Mucosa of descending colon (tissue), 3 donors: ENCODE data around the gene POLD1. TPM values are rescaled to one million over a fixed set of nuclear protein-coding genes. Genes with fewer than 3 reads are reported as not detected.
A peak's percentile ranks its signal among the peaks of the same experiment; 100 is the strongest.
"Not testable (repeated sequence)": the region's sequence is repeated elsewhere in the genome, so short reads cannot be mapped to it uniquely, and the experiment has no call there.

Source experiments
- ATAC-seq: fragments of 200-7000 bp; cut with Tn5 transposase; one replicate; pipeline ENCODE4 v1.9.1; 2020; ENCODE audit warnings: mild to moderate bottlenecking, moderate library complexity
- DNase-seq, 3 donors: peaks; one replicate each; pipeline ENCODE4 v3.0.0-alpha.2; 2020
- H3K36me3 ChIP-seq: fragments of 200-600 bp; one replicate; pipeline ENCODE4 v1.8.0; 2021; ENCODE audit warnings: low read depth, mild to moderate bottlenecking
- H3K4me1 ChIP-seq: fragments of 200-600 bp; one replicate; pipeline ENCODE4 v1.8.0; 2021; ENCODE audit warnings: low read depth, mild to moderate bottlenecking
- H3K4me3 ChIP-seq: fragments of 200-600 bp; one replicate; pipeline ENCODE4 v1.8.0; 2021; ENCODE audit warnings: mild to moderate bottlenecking
- H3K9me3 ChIP-seq: fragments of 200-600 bp; one replicate; pipeline ENCODE4 v1.8.0; 2021; ENCODE audit warnings: mild to moderate bottlenecking
- CTCF ChIP-seq: fragments of 200-600 bp; IDR thresholded peaks from one replicate; pipeline ENCODE4 v1.8.0; 2022; ENCODE audit warnings: antibody characterized with exemption, mild to moderate bottlenecking
- intact Hi-C, 2 donors: fragments of 100-400 bp; cut with DNase I in 1 of 2; cut with micrococcal nuclease in 1 of 2; formaldehyde crosslinking; loops; one replicate each; pipeline versions ENCODE4 v1.11.0 to v1.11.1; 2022; cut with DNase I, micrococcal nuclease
- long read RNA-seq, 2 donors: library from polyadenylated mRNA; unstranded; transcript quantifications; one replicate each; pipeline ENCODE4 v2.0.0, GENCODE V29; 2019 to 2021
- total RNA-seq, 3 donors: library from RNA; stranded (reverse); fragmentation: NEBNext Ultra II Directional in 2 of 3; extraction: Animal tissue kit (Norgen Biotek cat#: 25700) in 2 of 3; gene quantifications; one replicate each; pipeline versions ENCODE4 v1.2.1 to v1.2.4, GENCODE V29; 2021 to 2023
- donor health status: DM: no; HTN: no; CAD: no; lungs with moderate emphysema.
- donor health status: DM: no; HTN: no; CAD: no.
- donor health status: DM: no; HTN: yes; CAD: no.

Gene POLD1
- total RNA-seq, result 10 to 100 TPM; 20.8 to 27.9 (median 22.9) TPM
- long read RNA-seq, donor 1, transcript POLD1-201 (27 exons, 3,444 nt), result major isoform, 12 of 45 reads
- long read RNA-seq, donor 1, partial matches to known transcripts, result 19 of 45 reads
- long read RNA-seq, donor 1, other reads (novel, unspliced or antisense), result 13 of 45 reads
- long read RNA-seq, donor 2, transcript POLD1-201 (27 exons, 3,444 nt), result major isoform, 6 of 13 reads
- long read RNA-seq, donor 2, partial matches to known transcripts, result 1 of 13 reads
- long read RNA-seq, donor 2, other reads (novel, unspliced or antisense), result 4 of 13 reads

GRCh38 chr19:50383852-50384684 is at the start of gene POLD1:
POLD1 (plus strand) TSS chr19:50384347; CDS start chr19:50398852, 14,505 bp downstream.
- intact Hi-C loops, result no loop called here
- peaks cover 9% of the 10 kb centered on the region for H3K36me3 ChIP-seq
- peak; percentile 97 for ATAC-seq

GRCh38 chr19:50334741-50335421 is 49.3 kb upstream of the POLD1 start:
- Histone ChIP-seq H3K9me3 (no peaks in the 10 kb centered on the region), H3K4me3 (no peak overlapping the region), H3K4me1 (peaks cover 10% of the 10 kb centered on the region), H3K36me3 (no peaks in the 10 kb centered on the region)
- peak in 2 of 3 donors; percentile 27 to 51 for DNase-seq
- ATAC-seq, result no peak
- no peak for TF ChIP-seq CTCF
- intact Hi-C loops, result no loop called here

More at GRCh38 chr19:50383852-50384684, at the start of gene POLD1:
- Histone ChIP-seq H3K4me1 (peaks cover 8% of the 10 kb centered on the region), H3K4me3 (peak within 1 kb of the TSS; percentile 20), H3K9me3 (no peaks in the 10 kb centered on the region)
- peak; percentile 99 to 100 (median 99) for DNase-seq
- no peak for TF ChIP-seq CTCF

GRCh38 chr19:50337031-50337430 is 47.1 kb upstream of the POLD1 start:
- intact Hi-C loops, H3K36me3 ChIP-seq, H3K4me3 ChIP-seq, DNase-seq, H3K9me3 ChIP-seq, H3K4me1 ChIP-seq, ATAC-seq: not testable (repeated sequence)

- intact Hi-C loops, result no loop called here
- no peak for TF ChIP-seq CTCF
- no peak for DNase-seq
- H3K4me1 ChIP-seq, result no peaks in the 10 kb centered on the region
- peaks cover 7% of the 10 kb centered on the region for H3K9me3 ChIP-seq
- ATAC-seq, result no peak
- no peak overlapping the region for H3K4me3 ChIP-seq
- H3K36me3 ChIP-seq, result no peaks in the 10 kb centered on the region
These were observed 43.8 kb upstream of the POLD1 start for GRCh38 chr19:50340331-50340730.

GRCh38 chr19:50341091-50341564 is 43.0 kb upstream of the POLD1 start:
- Histone ChIP-seq H3K9me3 (peaks cover 7% of the 10 kb centered on the region), H3K36me3 (no peaks in the 10 kb centered on the region), H3K4me1 (no peaks in the 10 kb centered on the region), H3K4me3 (no peak overlapping the region)
- ATAC-seq (peak; percentile 52), DNase-seq (no peak)
- TF ChIP-seq CTCF, result no peak
- intact Hi-C loops, result no loop called here
